H1 (cell line): ENCODE results near the gene RAB33A. TPM values are rescaled to one million over a fixed set of nuclear protein-coding genes. Genes with fewer than 3 reads are reported as not detected.

Experiments used
- BCL11A ChIP-seq, 2 experiments: IDR thresholded peaks; one replicate each; pipeline ENCODE4 v1.6.1; 2011; ENCODE audit warnings: low read depth in 2 of 2, low read length in 2 of 2, mild to moderate bottlenecking in 2 of 2
- CHD7 ChIP-seq: fragments of 300-600 bp; sonication (generic); IDR thresholded peaks from 2 replicates; pipeline ENCODE4 v1.7.1; 2012; ENCODE audit warnings: low read length, moderate library complexity, mild to moderate bottlenecking, inconsistent platforms; ENCODE audit not compliant: insufficient replicate concordance
- CREB1 ChIP-seq: IDR thresholded peaks from 2 replicates; pipeline ENCODE4 v1.6.1; 2012; ENCODE audit warnings: inconsistent platforms
- FOSL1 ChIP-seq: IDR thresholded peaks from 2 replicates; pipeline ENCODE4 v1.6.1; 2011; ENCODE audit warnings: mild to moderate bottlenecking, low read depth, low read length, moderate library complexity; ENCODE audit not compliant: insufficient read depth
- RAD21 ChIP-seq, 2 experiments: IDR thresholded peaks in 1 of 2; conservative IDR thresholded peaks in 1 of 2; 2 replicates each; pipeline ENCODE4 v1.6.1; 2011; ENCODE audit warnings: low read depth in 2 of 2, low read length in 2 of 2, improper control_type of control experiment in 1 of 2, inconsistent platforms in 1 of 2, mild to moderate bottlenecking in 1 of 2, moderate library complexity in 1 of 2
- SIN3A ChIP-seq, 2 experiments: IDR thresholded peaks in 1 of 2; conservative IDR thresholded peaks in 1 of 2; 2 replicates each; pipeline ENCODE4 v1.6.1; 2011 to 2012; ENCODE audit warnings: low read length in 2 of 2, improper control_type of control experiment in 1 of 2, low read depth in 1 of 2, mild to moderate bottlenecking in 1 of 2
- TCF12 ChIP-seq: IDR thresholded peaks from 2 replicates; pipeline ENCODE4 v1.6.1; 2011; ENCODE audit warnings: low read depth, mild to moderate bottlenecking, low read length
- USF2 ChIP-seq: IDR thresholded peaks from 2 replicates; pipeline ENCODE4 v1.6.1; 2011; ENCODE audit warnings: low read length, improper control_type of control experiment
- polyA plus RNA-seq, 7 experiments: library from polyadenylated mRNA; depleted of rRNA in 3 of 7; stranded (reverse) in 5 of 7; unstranded in 2 of 7; fragments of >200 nt in 5 of 7; fragments of 200-250 nt in 2 of 7; gene quantifications; 1 replicate in 5 of 7; 2 replicates in 1 of 7; 4 replicates in 1 of 7; pipeline versions ENCODE4 v1.2.1 to v1.2.3, GENCODE V29; 2011 to 2013; ENCODE audit warnings: missing spikeins in 2 of 7, mixed read lengths in 2 of 7
- total RNA-seq: library from RNA; stranded (reverse); fragmentation: NEBNext Ultra II Directional; extraction: Animal tissue kit (Norgen Biotek cat#: 25700); gene quantifications from 2 replicates; pipeline ENCODE4 v1.2.1, GENCODE V29; 2021

Gene RAB33A
- total and polyA plus RNA-seq, 2 of the 8 experiments (the other 6 are each of a cell fraction or from before 2014, with no cell fraction given), result 2.8 to 4.6 TPM

- TF ChIP-seq CHD7, result no peak
- TF ChIP-seq USF2, result no peak
- 0 out of 4 replicates have a peak, but pooled peaks of 1 of the 2 experiments have one; percentile 58 for TF ChIP-seq SIN3A (conservative IDR thresholded peaks at IDR 0.05 in 1 of 2, IDR thresholded peaks at IDR 0.05 in 1 of 2; ENCODE audit: low read depth in 1 of 2, low read length in 2 of 2)
- peak in 1 of 2 experiments; percentile 9; a peak in 1 of 4 replicates for TF ChIP-seq RAD21 (IDR thresholded peaks at IDR 0.05 in 1 of 2, conservative IDR thresholded peaks at IDR 0.05 in 1 of 2; ENCODE audit: low read depth in 2 of 2, low read length in 2 of 2)
- no peak for TF ChIP-seq FOSL1
- no peak for TF ChIP-seq CREB1
- TF ChIP-seq BCL11A (IDR thresholded peaks at IDR 0.05; ENCODE audit: low read depth in 2 of 2, low read length in 2 of 2), result no peak
- TF ChIP-seq TCF12, result 0 out of 2 replicates have a peak, but pooled peaks have one; percentile 11
Measured at GRCh38 chrX:130139474-130140201, 32.1 kb upstream of the RAB33A start (continued).
